ENCODE results near the gene PLEKHM2. TPM values are rescaled to one million over a fixed set of nuclear protein-coding genes. Genes with fewer than 3 reads are reported as not detected.
"Not testable (repeated sequence)": the region's sequence is repeated elsewhere in the genome, so short reads cannot be mapped to it uniquely, and the experiment has no call there.

The PLEKHM2 gene
- total RNA-seq, 2 experiments from 2014 or later = 55.4 to 58.8 TPM

DNA sequence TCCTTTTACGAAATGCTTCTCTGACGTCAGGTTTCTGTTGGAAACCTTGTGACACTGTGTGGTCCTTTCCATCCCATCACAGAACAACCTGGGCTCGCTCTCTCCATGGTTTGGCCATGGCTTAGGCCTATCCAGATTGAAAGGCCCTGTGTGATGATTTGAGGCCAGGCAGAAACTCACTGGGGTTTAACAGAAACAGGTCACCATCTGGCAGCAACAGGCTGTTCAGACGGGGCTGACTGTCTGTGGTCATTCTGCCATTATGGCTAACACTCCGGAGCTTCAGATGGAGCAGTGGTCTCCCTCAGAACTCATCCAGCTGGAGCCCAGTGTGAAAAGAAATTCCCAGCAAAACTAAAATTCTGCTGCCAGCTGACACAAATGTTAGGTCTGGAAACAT is 9.3 kb downstream of the PLEKHM2 start:
- CTCF ChIA-PET = no interaction called here
- Mint-ChIP-seq H3K4me1 (peaks cover 24% of the 10 kb centered on the region), H3K9me3 (no peaks in the 10 kb centered on the region), H3K36me3 (ENCODE audit: low read depth) (peaks cover 18% of the 10 kb centered on the region), H3K27me3 (no peaks in the 10 kb centered on the region), H3K27ac (no peak overlapping the region), H3K4me3 (no peak overlapping the region)
- POLR2A ChIA-PET = interaction anchor here (1.1 kb wide), 1 partner anchor 13 kb away, joined by 4 read pairs; no protein-coding TSS in a partner anchor
- DNase-seq = no peak

DNA sequence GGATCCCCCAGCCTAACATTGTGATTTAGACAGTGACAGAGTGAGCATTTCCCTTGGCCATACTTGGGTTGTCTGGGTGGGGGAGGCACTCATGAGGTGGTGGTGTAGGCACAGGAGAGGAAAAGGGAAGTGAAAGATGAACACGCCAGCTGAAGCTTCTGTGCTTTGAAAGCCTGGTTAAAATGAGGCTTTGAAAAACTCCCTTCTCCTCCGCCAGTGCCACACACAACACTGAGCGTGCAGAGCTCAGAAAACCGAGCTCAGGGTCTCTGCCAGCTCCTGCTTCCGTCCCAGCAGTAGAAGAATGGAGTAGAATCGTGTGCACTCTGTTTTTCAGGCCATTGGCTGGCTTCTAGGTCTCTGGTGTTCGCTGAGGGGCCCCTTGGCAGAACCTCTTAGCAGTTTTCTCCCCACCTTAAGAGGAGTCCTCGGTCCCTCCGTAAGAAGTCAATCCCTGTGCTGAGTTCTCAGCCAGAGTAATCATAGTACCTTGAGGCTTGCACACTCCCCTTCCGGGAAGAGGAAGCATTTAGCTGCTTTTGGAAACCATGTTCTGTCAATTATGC is 12.9 kb downstream of the PLEKHM2 start:
- CTCF ChIA-PET = interaction anchor here (0.7 to 1.7 kb wide), 5 partner anchors 12 to 118 kb away, joined by 4 to 5 read pairs (median 4); no protein-coding TSS in a partner anchor

DNA sequence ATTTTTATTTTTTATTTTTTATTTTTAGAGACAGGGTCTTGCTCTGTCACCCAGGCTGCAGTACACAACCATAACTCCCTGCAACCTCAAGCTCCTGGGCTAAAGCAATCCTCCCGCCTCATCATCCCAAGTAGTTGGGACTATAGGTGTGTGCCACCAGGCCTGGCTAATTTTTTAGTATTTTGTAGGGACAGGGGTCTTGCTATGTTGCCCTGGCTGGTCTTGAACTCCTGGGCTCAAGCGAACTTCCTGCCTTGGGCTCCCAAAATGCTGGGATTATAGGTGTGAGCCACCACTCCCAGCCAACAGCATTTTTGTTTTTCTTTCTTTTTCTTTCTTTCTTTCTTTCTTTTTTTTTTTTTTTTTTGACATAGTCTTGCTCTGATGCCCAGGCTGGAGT is 14.1 kb downstream of the PLEKHM2 start:
- Mint-ChIP-seq H3K27ac (no peak overlapping the region), H3K4me3 (no peak overlapping the region), H3K4me1 (peaks cover 23% of the 10 kb centered on the region), H3K9me3 (no peaks in the 10 kb centered on the region), H3K27me3 (no peaks in the 10 kb centered on the region), H3K36me3 (ENCODE audit: low read depth) (peaks cover 17% of the 10 kb centered on the region)
- no peak for DNase-seq
- CTCF ChIA-PET = interaction anchor here (1.2 to 1.7 kb wide), 2 partner anchors 18 to 43 kb away, joined by 4 to 5 read pairs; no protein-coding TSS in a partner anchor
- POLR2A ChIA-PET = interaction anchor here (0.9 to 4.3 kb wide), 6 partner anchors 12 to 138 kb away, joined by 3 to 49 read pairs (median 4); partner anchors contain the start of gene PLEKHM2

More for the DNA sequence above, 12.9 kb downstream of the PLEKHM2 start:
- Mint-ChIP-seq H3K27me3 (no peaks in the 10 kb centered on the region), H3K4me3 (peak overlapping the region; percentile 64), H3K27ac (peak overlapping the region; percentile 97), H3K4me1 (peaks cover 23% of the 10 kb centered on the region), H3K9me3 (no peaks in the 10 kb centered on the region), H3K36me3 (ENCODE audit: low read depth) (peaks cover 17% of the 10 kb centered on the region)
- POLR2A ChIA-PET = interaction anchor here (0.7 to 4.3 kb wide), 10 partner anchors 10 to 139 kb away, joined by 3 to 49 read pairs (median 4); partner anchors contain the start of gene PLEKHM2
- peak; percentile 43 for DNase-seq

DNA sequence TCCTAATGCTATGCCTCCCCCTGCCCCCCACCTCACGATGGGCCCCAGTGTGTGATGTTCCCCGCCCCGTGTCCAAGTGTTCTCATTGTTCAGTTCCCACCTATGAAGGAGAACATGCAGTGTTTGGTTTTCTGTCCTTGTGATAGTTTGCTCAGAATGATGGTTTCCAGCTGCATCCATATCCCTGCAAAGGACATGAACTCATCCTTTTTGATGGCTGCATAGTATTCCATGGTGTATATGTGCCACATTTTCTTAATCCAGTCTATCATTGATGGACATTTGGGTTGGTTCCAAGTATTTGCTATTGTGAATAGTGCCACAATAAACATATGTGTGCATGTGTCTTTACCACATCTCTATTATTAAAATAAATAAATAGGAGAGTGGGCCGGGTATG is 15.2 kb downstream of the PLEKHM2 start:
- CTCF ChIA-PET, H3K27ac Mint-ChIP-seq, DNase-seq, H3K9me3 Mint-ChIP-seq, H3K4me3 Mint-ChIP-seq, H3K27me3 Mint-ChIP-seq, POLR2A ChIA-PET: not testable (repeated sequence)
- H3K36me3 Mint-ChIP-seq (ENCODE audit: low read depth) = peaks cover 17% of the 10 kb centered on the region
- H3K4me1 Mint-ChIP-seq = peaks cover 23% of the 10 kb centered on the region

DNA sequence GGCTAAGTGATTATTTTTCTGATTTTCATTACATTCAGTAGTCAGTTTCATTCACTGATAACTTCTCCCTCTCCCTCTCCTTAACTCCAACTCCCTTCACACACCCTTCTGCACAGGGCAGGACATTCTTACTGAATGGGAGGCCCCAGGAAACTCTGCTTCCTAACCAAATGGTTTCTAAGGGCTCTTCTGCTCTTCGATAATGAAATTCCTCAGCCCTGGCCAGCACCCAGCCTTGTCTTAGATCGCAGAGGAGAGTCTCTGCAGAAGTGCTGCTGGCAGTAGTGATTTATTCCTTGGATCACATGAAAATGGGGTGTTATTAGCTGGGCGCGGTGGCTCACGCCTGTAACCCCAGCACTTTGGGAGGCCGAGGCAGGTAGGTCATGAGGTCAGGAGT is 16.4 kb downstream of the PLEKHM2 start:
- ChIA-PET POLR2A (no interaction called here), CTCF (interaction anchor here (1.1 kb wide), 1 partner anchor 97 kb away, joined by 3 read pairs; no protein-coding TSS in a partner anchor)
- no peak for DNase-seq
- H3K36me3 Mint-ChIP-seq (ENCODE audit: low read depth) = peaks cover 16% of the 10 kb centered on the region
- no peak overlapping the region for H3K27ac Mint-ChIP-seq
- peaks cover 19% of the 10 kb centered on the region for H3K4me1 Mint-ChIP-seq
- no peaks in the 10 kb centered on the region for H3K27me3 Mint-ChIP-seq
- no peak overlapping the region for H3K4me3 Mint-ChIP-seq
- H3K9me3 Mint-ChIP-seq = no peaks in the 10 kb centered on the region

DNA sequence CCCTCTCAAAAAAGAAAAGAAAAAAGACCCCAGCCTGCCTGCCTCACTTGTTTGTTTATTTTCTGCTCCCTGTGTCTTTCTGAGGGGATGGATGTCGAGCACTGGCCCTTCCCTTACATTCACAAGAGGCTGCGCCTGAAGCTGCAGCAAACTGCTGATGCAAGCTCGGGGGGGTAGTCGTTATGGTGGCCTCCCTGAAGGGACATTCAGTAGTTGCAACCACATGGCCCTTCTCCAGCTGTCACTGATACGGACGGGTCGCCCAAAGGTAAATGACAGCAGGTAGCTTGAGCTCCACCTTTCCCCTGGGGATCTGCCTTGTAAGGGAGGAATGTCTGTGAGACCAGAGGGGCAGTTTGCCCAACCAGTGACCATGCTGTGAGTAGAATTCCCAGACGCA is 17.7 kb downstream of the PLEKHM2 start:
- H3K4me3 Mint-ChIP-seq = no peak overlapping the region
- H3K27ac Mint-ChIP-seq = no peak overlapping the region

DNA sequence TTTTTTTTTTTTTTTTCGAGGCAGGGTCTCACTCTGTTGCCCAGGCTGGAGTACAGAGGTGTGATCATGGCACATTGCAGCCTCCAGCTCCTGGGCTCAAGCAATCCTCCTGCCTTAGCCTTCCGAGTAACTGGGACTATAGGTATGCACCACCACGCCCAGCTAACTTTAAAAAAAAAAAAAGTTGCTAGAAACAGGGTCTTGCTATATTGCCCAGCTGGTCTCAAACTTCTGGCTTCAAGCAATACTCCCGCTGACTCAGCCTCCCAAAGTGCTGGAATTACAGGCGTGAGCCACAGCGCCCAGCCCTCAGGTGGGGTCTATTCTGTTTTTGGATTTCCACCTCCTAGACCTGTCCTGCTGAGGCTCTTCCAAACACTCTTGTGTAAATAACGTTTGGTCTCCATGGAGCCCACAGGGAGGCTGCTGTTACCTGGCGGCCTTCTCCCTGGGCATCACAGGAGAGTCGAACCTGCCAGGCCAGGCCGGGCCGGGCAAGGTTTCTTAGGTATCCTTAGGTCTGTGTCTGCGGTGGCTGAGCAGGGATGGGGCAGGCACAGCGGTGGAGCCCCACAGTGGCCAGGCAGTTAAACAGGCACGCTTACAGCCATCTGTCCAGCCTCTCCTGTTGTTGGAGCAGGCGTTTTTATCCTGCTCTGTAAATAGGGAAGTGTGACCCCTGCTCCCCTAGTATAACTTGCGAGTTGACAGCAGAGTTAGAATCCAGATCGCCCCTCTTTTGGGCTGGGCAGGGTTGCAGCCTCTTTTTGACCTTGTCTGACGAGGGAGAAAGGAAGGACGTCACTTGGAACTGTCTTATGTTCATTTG is 18.8 kb downstream of the PLEKHM2 start:
- CTCF ChIA-PET = no interaction called here
- POLR2A ChIA-PET = no interaction called here
- H3K27me3 Mint-ChIP-seq = no peaks in the 10 kb centered on the region
- peaks cover 10% of the 10 kb centered on the region for H3K36me3 Mint-ChIP-seq (ENCODE audit: low read depth)
- H3K27ac Mint-ChIP-seq = no peak overlapping the region
- H3K4me1 Mint-ChIP-seq = peaks cover 3% of the 10 kb centered on the region
- no peaks in the 10 kb centered on the region for H3K9me3 Mint-ChIP-seq
- DNase-seq = no peak
- H3K4me3 Mint-ChIP-seq = no peak overlapping the region

More for the DNA sequence above, 17.7 kb downstream of the PLEKHM2 start:
- no peaks in the 10 kb centered on the region for H3K9me3 Mint-ChIP-seq
- POLR2A ChIA-PET = no interaction called here
- H3K27me3 Mint-ChIP-seq = no peaks in the 10 kb centered on the region
- H3K4me1 Mint-ChIP-seq = peaks cover 15% of the 10 kb centered on the region
- CTCF ChIA-PET = interaction anchor here (0.6 to 1.1 kb wide), 2 partner anchors 99 to 513 kb away, joined by 3 to 5 read pairs; no protein-coding TSS in a partner anchor
- DNase-seq = no peak
- peaks cover 14% of the 10 kb centered on the region for H3K36me3 Mint-ChIP-seq (ENCODE audit: low read depth)

DNA sequence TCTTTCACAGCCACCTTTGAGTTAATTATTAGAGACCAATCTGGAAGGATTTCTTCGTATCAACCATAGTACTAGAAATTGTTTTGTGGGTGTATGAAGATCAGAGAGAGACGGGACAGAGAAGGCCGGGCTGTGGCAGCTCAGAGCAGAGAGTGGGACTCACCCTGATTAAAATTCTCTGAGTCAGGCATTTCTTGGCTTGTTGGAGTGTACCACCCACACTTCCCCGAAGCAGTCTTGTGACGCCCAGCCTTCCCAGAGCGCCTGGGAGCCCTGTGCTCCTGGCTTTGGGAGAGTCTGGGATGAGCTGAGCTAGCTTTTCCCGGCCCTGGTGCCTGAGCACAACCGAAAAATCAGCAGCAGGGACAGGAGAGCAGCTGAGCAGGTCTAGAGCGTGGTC is 19.4 kb downstream of the PLEKHM2 start:
- ChIA-PET POLR2A (no interaction called here), CTCF (no interaction called here)
- H3K36me3 Mint-ChIP-seq (ENCODE audit: low read depth) = peaks cover 10% of the 10 kb centered on the region
- H3K9me3 Mint-ChIP-seq = no peaks in the 10 kb centered on the region
- H3K27ac Mint-ChIP-seq = no peak overlapping the region
- DNase-seq = no peak
- H3K27me3 Mint-ChIP-seq = no peaks in the 10 kb centered on the region
- peaks cover 2% of the 10 kb centered on the region for H3K4me1 Mint-ChIP-seq
- no peak overlapping the region for H3K4me3 Mint-ChIP-seq

DNA sequence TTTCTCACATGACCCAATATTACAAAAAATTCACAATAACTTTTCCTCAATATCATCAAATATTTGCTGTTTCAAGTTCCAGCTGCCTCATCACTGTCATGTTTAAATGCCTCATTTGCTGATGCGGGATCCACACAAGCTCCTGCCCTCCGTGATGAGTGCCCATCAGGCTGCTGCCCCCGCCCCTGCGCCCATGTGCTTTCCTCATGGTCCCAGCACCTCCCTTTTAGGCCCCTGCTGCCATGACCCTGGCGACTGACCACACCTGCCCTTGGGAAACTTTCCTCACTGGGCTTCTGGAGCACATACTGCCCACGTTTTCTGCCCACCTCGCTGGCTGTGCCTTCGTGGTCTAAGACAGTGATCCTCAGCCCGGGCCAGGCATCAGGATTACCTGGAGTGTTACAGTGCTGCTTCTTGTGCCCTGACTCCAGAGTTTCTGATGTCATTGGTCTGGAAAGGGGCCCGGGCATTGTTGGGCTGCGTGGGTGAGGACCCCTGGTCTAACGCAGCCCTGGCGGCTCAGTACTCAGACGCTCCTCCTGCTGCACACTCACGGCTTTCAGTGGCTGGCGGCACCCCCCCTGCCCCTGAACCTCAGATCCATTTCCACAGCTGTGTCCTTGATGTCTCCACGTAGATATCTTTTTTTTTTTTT is 20.5 kb downstream of the PLEKHM2 start:
- Mint-ChIP-seq H3K9me3 (no peaks in the 10 kb centered on the region), H3K4me1 (no peaks in the 10 kb centered on the region), H3K36me3 (ENCODE audit: low read depth) (peaks cover 5% of the 10 kb centered on the region), H3K27ac (no peak overlapping the region), H3K27me3 (no peaks in the 10 kb centered on the region), H3K4me3 (no peak overlapping the region)
- no peak for DNase-seq
- POLR2A ChIA-PET = no interaction called here
- CTCF ChIA-PET = no interaction called here

DNA sequence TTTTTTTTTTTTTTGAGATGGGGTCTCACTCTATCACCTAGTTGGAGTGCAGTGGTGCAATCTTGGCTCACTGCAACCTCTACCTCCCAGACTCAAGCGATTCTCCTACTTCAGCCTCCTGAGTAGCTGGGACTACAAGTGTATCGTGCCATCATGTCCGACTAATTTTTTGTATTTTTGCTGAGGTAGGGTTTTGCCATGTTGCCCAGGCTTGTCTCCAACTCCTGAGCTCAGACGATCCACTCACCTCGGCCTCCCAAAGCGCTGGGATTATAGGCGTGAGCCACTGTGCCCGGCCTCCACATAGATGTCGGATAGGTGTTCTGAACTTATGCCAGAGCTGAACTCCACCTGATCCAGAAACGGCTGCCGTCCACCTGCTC is 21.1 kb downstream of the PLEKHM2 start:
- Mint-ChIP-seq H3K9me3 (no peaks in the 10 kb centered on the region), H3K4me1 (no peaks in the 10 kb centered on the region), H3K27me3 (no peaks in the 10 kb centered on the region), H3K36me3 (ENCODE audit: low read depth) (peaks cover 5% of the 10 kb centered on the region), H3K27ac (no peak overlapping the region), H3K4me3 (no peak overlapping the region)
- CTCF ChIA-PET = no interaction called here
- DNase-seq = no peak
- POLR2A ChIA-PET = no interaction called here

DNA sequence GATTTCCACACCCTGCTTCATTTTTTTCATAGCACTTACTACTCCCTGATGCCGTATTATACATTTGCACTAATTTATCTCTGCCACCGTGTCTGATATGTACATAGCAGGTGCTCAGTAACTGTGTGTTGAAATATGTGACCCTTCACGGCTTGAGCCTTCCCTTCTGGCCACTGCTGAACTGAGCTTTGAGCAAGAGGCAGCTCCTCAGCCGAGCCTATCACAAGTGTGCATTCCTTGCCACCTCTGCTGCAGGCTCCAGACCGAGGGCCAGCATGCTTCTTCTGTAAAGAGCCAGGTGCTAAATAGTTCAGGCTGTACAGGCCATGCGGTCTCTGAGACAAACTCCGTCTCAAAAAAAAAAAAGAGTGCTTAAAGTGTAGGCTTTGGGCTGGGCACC is 22.6 kb downstream of the PLEKHM2 start:
- CTCF ChIA-PET = interaction anchor here (0.7 kb wide), 1 partner anchor 13 kb away, joined by 3 read pairs; no protein-coding TSS in a partner anchor
- DNase-seq = no peak
- POLR2A ChIA-PET = no interaction called here
- Mint-ChIP-seq H3K36me3 (ENCODE audit: low read depth) (peaks cover 5% of the 10 kb centered on the region), H3K27me3 (no peaks in the 10 kb centered on the region), H3K4me3 (no peak overlapping the region), H3K27ac (no peak overlapping the region), H3K9me3 (no peaks in the 10 kb centered on the region), H3K4me1 (no peaks in the 10 kb centered on the region)

DNA sequence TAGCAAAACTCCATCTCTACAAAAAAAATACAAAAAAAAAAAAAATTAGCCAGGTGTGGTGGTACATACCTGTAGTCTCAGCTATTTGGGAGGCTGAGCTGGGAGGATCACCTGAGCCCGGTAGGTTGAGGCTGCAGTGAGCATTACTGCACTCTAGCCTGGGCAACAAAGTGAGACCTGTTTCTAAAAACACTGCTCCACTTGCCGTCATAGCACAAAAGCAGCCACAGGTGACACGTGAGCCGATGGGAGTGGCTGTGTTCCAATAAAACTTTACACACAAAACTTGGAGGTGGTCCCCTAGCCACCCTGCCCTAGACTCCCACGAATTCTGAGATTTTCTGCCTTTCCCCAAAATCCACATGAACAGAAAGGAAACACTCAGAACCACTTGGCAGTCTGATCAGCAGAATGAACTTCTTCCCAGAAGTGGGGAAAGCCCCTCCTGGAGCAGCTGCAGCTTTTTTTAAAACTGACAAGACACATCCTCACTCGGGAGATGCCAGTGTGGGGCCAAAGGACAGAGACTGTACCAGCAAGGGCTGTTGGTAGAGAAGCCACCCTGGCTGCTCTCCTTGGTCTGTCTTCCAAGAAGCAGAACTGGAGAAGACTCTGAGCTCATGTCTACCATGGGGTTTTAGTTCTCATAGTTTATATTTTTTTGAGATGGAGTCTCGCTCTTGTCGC is 23.3 kb downstream of the PLEKHM2 start:
- POLR2A ChIA-PET = interaction anchor here (0.9 kb wide), 1 partner anchor 18 kb away, joined by 3 read pairs; no protein-coding TSS in a partner anchor
- no peaks in the 10 kb centered on the region for H3K9me3 Mint-ChIP-seq

More for the DNA sequence above, 23.3 kb downstream of the PLEKHM2 start:
- CTCF ChIA-PET = interaction anchor here (0.6 to 0.7 kb wide), 2 partner anchors 12 to 146 kb away, joined by 3 to 4 read pairs; no protein-coding TSS in a partner anchor
- no peak for DNase-seq
- Mint-ChIP-seq H3K4me3 (no peak overlapping the region), H3K27ac (no peak overlapping the region), H3K27me3 (no peaks in the 10 kb centered on the region), H3K36me3 (ENCODE audit: low read depth) (peaks cover 5% of the 10 kb centered on the region), H3K4me1 (no peaks in the 10 kb centered on the region)

Measured in activated CD4-positive, alpha-beta memory T cell treated with anti-CD3 and anti-CD28 coated beads, Interleukin-2, amount 10 ng/mL, durations not matched to agents 7 days and 5 days (primary cell).